NCI-H510A treated with DMSO at 0.1 percent for 48 hours (cell line): ENCODE measurements around the gene EMX2.
"Not testable (repeated sequence)": the region's sequence is repeated elsewhere in the genome, so short reads cannot be mapped to it uniquely, and the experiment has no call there.

Experiments
- DNase-seq: peaks from one replicate; lab custom pipeline; 2025; lab: John Stamatoyannopoulos, UW

Gene EMX2

DNA sequence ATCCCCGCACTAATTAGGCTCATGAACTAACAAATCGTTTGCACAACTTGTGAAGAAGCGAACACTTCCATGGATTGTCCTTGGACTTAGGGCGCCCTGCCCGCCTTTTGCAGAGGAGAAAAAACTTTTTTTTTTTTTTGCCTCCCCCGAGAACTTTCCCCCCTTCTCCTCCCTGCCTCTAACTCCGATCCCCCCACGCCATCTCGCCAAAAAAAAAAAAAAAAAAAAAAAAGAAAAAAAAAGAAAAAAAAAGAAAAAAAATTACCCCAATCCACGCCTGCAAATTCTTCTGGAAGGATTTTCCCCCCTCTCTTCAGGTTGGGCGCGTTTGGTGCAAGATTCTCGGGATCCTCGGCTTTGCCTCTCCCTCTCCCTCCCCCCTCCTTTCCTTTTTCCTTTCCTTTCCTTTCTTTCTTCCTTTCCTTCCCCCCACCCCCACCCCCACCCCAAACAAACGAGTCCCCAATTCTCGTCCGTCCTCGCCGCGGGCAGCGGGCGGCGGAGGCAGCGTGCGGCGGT is at the start of gene EMX2:
Gene EMX2 (plus strand): TSS at position 41 of the 519 bp plus-strand sequence. CDS start 522 bp downstream, outside the sequence.
- DNase-seq = no peak

DNA sequence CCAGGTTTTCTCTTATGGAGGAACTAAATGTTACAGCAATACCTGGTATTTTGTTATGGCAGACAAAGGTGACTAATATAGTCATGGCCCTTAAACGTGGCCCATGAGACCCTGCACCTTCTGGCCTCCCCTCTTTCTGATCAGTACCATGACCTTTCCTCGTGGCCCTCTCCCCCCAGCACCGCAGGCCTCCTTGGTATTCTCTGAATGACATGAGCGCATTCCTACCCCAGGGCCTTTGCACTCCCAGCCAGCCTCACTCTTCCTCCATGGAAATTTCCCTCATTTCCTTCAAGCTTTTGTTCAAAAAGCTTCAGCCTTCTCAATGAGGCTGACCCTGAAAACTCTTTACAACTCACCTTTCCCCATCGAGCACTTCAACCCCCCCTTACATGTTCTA is 46.5 kb upstream of the EMX2 start:
- DNase-seq = no peak

DNA sequence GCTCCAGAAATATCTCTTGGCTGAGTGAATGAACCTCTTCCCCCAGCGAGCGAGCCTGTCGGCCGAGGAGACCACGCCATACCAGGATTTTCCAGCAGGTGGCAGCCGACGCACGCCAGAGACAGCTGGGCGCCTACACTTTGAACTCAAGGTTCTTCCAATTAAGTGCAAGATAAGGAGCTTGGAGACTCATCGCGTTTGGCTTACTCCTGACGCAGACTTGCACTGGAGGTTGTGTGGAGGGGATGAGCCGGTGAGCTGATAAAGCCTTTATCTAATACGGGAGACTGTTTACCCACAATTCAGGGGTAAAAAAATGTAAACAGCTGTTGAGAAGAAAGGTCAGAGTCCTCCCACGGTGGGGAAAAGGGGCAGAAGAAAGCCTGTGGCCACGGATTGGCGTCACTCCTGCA is 45.9 kb upstream of the EMX2 start:
- peak; percentile 54 for DNase-seq

DNA sequence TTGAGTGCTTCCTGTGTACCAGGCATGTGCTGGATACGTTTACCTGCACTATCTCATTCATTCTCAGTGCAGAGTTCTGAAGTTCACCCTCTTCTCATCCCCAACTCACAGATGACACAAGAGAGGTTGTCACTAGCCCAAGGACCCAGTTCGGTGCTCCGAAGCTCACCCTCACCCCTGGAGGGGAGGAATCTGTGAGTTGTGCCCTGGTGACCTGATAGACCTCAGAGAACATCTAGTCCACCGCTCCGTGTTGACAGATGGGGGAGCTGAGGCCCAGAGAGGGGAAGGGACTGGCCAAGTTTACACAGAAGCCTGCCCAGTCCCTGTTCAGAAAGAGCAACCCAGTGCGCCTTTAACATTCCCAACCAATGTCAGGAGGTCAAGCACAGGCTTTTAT is 44.8 kb upstream of the EMX2 start:
- no peak for DNase-seq

DNA sequence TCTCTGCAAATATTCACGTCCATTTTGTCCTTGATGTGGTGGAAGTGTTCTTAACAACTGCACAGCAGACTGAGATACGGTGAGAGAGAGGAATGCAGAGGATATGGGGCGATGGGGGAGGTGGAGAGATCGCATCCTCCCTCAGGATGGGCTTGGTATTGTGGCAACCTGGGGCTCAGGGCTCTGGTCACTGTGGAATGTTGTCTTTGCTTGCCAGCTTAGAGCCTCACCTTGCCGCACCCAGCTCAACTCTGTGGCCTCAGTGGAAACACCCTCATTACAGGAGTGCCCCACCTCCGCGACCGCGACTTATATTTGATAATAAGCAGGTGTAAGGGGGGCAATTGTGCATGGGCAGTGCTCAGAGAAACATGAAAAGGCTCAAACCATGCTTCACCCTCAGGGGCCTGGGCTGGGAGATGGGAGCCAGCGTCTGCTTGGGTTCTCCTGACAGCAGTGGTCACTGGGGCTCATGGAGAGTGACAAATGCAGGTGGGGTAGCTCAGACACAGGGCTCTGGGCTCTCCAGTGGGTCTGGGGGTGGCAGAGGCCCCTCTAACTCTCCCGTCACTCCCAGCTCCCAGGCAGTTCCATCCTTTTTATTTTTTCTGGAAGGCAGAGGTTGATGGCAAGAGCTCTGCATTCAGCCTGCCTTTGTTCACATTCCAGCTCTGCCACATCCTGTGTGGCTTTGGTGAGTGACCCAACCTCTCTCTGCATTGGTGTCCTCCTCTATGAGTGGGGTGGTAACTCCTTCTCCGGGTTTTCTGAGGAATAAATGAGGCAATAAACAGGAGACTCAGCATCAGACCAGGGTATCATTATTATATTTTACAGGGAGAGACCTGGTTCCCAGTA is 43.1 kb upstream of the EMX2 start:
- DNase-seq = no peak

DNA sequence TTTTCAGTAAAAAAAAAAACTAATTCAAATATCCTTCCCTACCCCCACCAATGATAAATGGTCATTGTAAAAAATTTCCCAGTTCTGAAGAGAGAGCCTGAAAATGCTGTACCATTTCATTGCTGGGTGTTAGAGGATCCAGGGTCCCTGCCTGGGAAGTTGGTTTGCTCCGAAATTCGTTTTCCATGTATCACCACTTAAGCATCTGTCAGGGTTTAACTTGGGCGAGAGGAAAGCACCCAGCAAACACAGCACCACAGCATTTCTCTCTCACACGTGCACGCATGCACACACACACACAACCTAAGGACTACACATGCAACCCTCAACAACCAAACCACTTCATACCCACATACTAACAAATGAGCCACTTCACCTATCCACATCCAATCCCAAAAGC is 42.1 kb upstream of the EMX2 start:
- no peak for DNase-seq

DNA sequence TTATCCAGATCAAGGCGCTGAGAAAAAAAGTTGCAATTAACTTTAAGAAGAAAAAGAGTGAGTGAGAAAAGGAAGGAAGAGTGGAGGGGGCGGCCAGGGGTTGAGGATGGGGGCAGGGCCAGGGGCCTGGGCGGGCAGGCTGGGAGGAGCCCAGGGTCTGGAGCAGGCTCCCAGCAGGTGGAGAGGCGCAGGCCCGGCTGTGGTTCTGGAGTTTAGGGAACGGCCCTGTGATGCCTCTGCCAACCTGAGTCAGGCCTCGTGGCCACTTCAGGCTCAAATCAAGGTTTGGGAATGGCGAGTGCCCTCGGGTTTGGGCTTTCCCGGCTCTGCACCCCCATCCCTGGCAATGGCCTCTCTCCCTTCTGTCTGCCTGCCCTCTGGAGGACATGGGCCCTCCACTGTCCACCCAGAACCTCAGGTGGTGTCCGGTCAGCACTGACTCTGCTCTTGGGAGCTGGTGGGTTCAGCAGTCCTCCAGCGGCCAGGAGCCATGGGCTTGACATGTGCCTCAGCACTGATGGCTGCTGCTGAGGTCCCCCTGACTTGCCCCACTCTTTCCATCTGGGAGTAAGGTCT is 41.0 kb upstream of the EMX2 start:
- no peak for DNase-seq

DNA sequence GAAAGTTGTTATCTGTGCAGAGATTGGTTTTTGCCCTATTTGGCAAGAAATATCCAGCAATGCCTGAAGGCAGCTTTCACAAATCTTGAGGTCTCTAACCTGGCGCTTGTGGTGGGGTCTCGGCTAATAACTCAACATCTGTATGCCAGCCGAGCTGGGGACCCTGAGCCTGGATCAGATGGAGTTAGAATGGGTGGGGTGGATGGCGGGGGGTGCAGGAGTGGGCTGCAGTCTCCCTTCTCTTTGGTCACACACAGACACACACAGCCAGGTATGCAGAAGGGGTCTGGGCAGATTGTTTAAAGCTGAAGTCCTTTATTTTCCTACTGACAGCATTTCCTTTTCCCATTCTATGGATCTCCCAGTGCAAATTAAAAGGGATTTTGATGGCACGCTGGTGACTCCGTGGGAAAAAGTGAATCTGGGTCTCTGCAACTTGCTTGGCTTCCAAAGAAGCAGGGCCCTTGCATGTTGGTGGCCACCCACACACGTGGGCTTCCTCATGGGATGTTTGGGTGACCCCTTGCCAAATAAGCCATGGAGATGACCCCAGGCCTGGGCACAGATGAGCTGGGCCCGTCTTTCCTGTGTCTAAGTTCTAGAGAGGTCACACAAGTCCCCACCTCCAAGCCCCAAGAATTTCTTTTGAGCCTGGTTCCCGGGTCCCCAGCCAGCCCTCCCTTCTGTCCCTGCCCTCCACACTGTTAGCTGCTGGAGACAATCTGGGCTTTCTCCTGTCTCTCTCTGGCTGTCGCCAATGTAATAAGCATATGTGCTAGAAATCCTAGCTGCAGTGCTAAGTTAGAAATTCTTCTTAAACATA is 39.9 kb upstream of the EMX2 start:
- DNase-seq = no peak

DNA sequence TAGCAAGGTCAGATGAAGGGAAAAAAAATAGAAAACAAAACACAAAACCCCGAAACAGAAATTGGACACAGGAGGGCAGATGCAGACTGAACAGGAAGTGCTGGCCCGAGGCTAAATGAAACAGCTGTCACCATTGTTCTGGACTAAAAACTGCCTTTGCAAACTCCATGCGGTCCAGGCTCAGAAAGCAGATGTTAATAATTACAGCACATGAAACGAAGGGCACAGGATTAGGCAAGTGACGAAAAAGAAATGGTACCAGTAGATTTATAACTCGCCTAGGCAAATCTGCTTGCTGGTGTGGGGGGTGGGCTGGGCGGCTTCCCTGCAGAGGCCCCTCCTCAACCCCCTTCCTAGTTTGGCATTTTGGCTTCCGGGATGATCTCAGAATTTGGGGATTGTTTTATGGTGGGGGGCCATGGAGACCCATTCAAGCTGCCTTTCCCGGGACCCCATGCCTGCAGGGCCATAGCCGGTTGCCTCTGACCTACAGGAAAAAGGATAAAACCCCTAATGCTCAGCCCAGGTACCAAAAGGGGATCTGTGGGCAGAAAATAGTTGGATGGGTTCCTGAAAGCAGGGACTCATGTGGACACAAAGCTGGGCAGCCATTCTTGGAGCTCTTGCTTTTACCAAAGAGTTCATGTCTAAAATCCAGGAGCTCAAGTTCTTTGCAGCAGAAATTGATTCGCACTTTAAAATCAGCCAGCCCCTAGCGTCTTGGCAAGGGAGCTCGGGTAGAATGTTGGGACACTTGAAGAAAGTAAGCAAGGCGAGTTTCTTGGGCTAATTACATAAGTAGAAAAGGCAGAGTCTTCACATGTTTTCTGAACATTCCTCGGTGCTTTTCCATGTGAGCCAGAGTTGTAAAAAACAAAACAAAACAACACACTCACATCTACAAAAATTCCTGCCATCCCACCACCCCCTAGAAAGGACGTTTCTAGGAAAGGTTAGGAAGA is 39.0 kb upstream of the EMX2 start:
- DNase-seq = no peak

DNA sequence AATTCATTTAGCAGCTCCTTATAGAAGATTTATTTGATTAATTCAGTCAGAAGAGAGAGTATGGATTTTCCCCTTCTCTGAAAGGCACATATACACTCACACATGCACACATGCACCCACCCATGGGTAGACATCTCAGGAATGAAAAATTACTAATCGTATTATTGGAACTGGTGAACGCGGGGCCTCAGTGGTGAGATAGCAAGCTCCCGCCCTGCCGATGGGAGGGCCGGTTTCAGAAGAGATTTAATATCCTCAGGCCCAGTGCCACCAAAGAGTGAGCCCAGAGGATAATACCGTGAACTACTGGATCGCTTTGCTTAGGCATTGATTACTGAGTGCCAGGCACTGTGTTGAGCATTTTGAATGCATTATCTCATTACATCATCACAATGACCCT is 38.0 kb upstream of the EMX2 start:
- DNase-seq = no peak

DNA sequence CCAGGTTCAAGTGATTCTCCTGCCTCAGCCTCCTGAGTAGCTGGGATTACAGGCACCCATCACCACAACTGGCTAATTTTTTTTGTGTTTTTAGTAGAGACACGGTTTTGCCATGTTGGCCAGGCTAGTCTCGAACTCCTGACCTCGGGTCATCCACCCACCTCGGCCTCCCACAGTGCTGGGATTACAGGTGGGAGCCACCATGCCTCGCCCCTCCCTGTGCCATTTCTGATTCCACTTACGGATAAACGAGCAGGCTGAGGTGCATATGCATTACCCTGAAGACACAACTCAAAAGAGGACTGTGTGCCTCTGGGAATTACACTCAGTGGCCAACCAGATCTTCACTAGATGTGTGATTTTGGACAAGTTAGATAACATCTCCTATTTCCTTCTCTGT is 35.5 kb upstream of the EMX2 start:
- not testable (repeated sequence) for DNase-seq

DNA sequence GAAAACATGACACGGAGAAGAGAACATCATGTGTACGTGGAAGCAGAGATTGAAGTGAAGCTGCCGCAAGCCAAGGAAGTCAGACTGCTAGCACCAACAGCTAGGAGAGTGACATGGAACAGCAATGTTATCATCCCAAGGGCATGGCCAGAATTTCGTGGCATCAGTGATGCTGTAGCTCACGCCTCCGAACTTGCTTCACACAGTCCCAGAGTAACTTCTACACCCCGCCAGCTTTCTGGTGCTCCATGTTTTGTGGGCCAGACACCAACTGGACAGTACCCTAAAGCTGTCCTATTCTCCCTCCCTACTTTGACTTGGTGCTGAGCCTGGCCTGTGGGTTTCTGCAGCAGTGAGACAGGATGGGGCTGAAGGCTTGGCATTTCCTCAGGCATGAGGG is 33.0 kb upstream of the EMX2 start:
- DNase-seq = no peak

DNA sequence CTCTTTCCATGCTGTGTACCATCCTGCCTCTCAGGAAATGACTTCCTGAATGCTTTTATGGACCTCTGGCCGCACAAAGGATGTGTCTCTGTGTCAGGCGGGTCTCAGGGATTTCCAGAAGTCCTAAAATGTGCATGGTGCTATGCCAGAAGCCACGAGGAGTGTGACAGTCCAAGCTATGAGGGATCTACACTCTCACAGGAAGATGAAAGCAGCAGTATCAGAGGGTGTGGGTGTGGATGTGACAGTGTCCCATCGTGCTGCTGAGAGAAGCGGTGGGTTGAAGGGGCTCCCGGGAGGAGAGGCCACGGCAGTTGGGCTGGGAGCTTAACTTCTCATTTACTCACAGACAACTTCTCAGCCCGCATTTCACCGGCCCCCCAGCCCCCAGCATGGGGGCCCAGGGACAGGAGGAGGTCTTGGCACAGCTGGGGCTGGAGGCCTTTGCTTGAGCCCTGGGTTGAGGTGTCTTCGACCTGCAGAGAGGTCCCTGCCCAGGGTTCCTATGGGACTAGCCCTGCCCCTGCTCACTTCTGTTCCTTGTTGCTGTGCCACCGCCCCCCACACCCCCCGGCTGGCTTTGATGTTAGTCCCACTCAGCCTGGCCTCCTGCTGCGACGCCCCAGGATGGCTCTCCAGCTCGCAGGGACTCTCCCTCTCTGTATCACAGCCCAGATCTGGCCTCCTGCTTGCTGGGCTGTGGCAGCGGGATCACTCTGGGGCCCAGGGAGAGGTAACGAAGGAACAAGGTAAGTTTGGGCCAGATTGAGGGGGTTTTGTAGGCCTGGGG is 30.8 kb upstream of the EMX2 start:
- no peak for DNase-seq

DNA sequence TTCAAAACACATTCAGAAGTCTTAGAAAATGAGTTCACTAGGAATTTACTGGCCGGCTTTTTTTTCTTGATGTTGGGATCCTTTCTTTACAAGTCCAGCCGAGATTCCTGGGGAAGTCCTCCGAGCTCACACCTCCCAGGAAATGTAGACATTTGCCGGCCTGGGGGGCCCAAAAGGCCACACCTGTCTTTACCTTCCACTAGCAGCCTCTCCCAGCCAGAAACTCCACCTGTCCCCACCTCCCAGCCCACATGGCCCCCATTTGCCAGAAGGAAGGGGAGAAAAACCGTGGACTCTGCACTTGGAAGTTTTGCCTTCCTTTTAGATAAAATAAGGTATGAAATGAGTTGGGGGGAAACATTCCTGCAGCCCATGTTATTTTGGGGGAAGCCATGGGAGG is 27.6 kb upstream of the EMX2 start:
- no peak for DNase-seq

DNA sequence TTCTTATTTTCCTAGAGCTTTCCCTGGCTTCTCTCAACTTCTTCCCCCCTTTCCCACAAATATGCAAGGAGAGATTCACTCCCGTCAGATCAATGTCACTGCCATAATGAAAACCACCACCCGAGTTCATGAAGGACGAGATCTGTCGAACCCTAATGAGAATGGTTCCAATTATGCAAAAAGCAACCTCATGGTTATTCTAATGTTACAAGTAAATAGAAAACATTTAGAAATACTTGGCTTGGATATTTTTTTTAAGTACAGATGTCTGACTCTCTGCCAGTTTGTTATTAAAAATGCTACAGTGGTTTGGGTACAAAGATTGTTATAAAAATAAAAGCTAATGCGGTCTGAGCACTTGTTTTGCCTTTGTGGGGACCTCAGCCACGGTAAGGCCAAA is 25.9 kb upstream of the EMX2 start:
- no peak for DNase-seq

DNA sequence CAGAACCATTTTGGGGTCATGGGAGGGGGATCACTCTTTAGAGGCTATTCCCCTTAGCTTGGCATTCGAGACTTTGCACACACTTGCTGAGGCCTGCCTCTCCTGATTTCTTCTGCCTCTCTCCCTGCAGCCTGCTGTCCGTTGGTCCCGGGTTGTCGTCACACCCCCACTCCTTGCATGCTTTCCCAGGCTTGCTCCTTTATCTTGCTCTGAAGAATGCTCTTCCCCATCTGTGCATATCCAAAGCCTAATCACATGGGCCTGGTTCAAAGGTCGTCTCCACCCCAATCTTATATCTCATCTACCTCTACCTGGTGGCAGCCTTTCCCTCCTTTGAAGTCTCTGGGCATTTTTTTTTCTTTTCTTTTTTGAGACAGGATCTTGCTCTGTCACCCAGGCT is 24.3 kb upstream of the EMX2 start:
- no peak for DNase-seq

DNA sequence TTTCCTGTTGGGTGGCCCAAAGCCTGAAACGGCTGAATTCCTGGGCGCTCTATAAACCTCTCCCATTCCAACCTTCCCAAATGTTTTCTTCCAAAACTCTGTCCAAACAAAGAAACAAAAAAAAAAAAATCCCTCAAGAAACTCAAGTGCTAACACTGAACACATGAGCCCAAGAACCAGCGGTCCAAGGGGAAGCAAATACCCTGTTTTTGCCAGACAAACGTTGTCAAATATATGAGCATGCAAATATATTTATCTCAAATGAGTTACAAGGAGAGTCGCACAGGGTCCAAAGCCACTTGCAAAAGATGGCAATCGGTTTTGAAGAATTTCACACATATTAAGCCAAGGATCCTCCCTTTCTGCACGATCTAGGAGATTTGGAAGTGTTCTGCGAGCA is 23.3 kb upstream of the EMX2 start:
- no peak for DNase-seq

DNA sequence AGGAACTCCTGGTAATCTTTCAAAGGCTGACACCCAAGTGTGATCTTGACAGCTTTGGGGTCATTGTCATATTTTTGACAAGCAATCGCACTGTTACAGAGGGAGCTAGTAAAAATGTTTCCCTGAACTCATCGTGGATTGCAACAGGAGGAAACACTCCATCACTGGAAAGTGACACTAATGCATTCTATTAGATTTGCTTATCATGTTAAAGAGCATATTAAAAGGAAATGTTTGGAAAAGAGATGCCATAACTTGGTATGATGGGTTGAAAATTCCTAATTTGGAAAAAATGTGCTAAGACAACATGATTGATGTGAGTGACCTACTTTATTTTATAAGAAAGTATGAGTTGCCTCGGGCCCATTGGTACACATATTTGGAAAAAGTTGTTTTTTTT is 22.7 kb upstream of the EMX2 start:
- DNase-seq = no peak

DNA sequence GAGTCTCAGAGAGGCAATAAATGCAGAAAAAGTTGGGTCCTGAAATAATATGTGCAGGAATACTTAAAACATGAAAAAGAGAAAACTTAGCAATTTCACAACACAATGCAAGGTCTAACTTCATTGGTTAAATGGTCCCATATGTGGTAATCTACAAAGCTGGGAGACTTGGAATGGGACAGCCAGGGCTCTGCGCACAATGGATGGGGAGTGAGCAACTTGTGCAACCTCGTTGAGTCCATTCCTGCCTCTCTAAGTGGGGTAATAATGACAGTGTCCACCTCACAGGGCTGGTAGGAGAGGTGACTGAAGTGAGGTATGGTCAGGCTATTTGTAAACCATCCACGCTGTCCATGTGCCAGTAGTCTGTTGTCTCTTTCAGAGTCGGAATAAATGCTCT is 11.8 kb upstream of the EMX2 start:
- no peak for DNase-seq

DNA sequence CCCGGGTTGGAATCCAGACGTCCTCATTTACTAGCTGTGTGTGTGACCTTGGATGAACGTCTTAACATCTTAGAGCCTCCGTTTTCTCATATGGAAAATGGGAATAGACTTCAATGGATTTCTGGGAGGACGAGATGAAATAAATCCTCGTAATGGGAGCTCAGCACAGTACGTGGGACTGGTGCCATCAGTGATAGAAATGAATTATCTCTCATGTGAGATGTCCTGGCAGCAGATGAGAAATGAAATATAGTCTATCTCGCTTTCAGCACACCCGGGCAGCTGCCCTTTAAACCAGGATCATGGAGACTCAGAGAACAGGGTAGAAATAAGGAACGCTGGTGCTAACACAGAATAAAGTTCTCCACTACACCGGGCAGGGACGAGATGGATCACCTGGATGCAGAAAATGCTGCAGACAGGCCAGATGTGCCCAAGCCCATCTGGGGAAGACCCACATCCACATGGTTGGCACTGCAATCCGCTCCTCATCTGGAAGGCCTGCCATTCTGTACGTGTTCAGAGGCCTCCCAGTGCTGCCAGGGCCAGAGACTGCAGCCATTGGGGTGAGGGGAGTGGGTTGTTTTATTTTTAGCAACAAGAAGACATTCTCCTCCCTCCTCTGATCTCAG is 11.1 kb upstream of the EMX2 start:
- no peak for DNase-seq
